ENCODE data around the gene CFTR. TPM values are rescaled to one million over a fixed set of nuclear protein-coding genes. Genes with fewer than 3 reads are reported as not detected.

The CFTR gene
- total RNA-seq, 2 donors from 2014 or later = 121 to 127 TPM

- DNase-seq = no peak
- intact Hi-C loops (cut with DNase I) = no loop called here
- H3K27ac ChIP-seq = no peak overlapping the region
- no peaks in the 10 kb centered on the region for H3K27me3 ChIP-seq
- H3K36me3 ChIP-seq = no peaks in the 10 kb centered on the region
- H3K9me3 ChIP-seq = no peaks in the 10 kb centered on the region
- no peak overlapping the region for H3K4me3 ChIP-seq
- no peak overlapping the region for H3K9ac ChIP-seq (ENCODE audit: low read depth in 2 of 2, low read length in 2 of 2)
- H3K4me1 ChIP-seq = no peaks in the 10 kb centered on the region
- no peak for TF ChIP-seq CTCF (IDR thresholded peaks at IDR 0.05)
Observed at GRCh38 chr7:117688126-117688525, 208.3 kb downstream of the CFTR start.

GRCh38 chr7:117689406-117689805, 209.6 kb downstream of the CFTR start:
- Histone ChIP-seq H3K27ac (no peak overlapping the region), H3K4me3 (no peak overlapping the region), H3K9me3 (no peaks in the 10 kb centered on the region), H3K9ac (ENCODE audit: low read depth in 2 of 2, low read length in 2 of 2) (no peak overlapping the region), H3K27me3 (no peaks in the 10 kb centered on the region), H3K4me1 (no peaks in the 10 kb centered on the region), H3K36me3 (no peaks in the 10 kb centered on the region)
- DNase-seq = no peak
- no peak for TF ChIP-seq CTCF (IDR thresholded peaks at IDR 0.05)
- intact Hi-C loops (cut with DNase I) = no loop called here

GRCh38 chr7:117690147-117690546, 210.3 kb downstream of the CFTR start:
- no peak overlapping the region for H3K4me3 ChIP-seq
- no peak for DNase-seq
- no peaks in the 10 kb centered on the region for H3K4me1 ChIP-seq
- no peak overlapping the region for H3K27ac ChIP-seq
- no peak for TF ChIP-seq CTCF (IDR thresholded peaks at IDR 0.05)
- H3K36me3 ChIP-seq = no peaks in the 10 kb centered on the region
- H3K27me3 ChIP-seq = no peaks in the 10 kb centered on the region
- H3K9ac ChIP-seq (ENCODE audit: low read depth in 2 of 2, low read length in 2 of 2) = no peak overlapping the region
- no peaks in the 10 kb centered on the region for H3K9me3 ChIP-seq
- intact Hi-C loops (cut with DNase I) = no loop called here

- Histone ChIP-seq H3K9ac (ENCODE audit: low read depth in 2 of 2, low read length in 2 of 2) (no peak overlapping the region), H3K4me3 (no peak overlapping the region), H3K36me3 (no peaks in the 10 kb centered on the region), H3K27me3 (no peaks in the 10 kb centered on the region), H3K9me3 (no peaks in the 10 kb centered on the region), H3K27ac (no peak overlapping the region), H3K4me1 (no peaks in the 10 kb centered on the region)
- intact Hi-C loops (cut with DNase I) = no loop called here
- no peak for DNase-seq
- no peak for TF ChIP-seq CTCF (IDR thresholded peaks at IDR 0.05)
Observed at GRCh38 chr7:117692338-117692737, 212.5 kb downstream of the CFTR start.

GRCh38 chr7:117698018-117698417, 218.2 kb downstream of the CFTR start:
- no peak overlapping the region for H3K9ac ChIP-seq (ENCODE audit: low read depth in 2 of 2, low read length in 2 of 2)
- intact Hi-C loops (cut with DNase I) = no loop called here
- H3K4me3 ChIP-seq = no peak overlapping the region
- H3K36me3 ChIP-seq = no peaks in the 10 kb centered on the region
- no peak overlapping the region for H3K27ac ChIP-seq
- no peak for DNase-seq
- H3K9me3 ChIP-seq = no peaks in the 10 kb centered on the region
- H3K4me1 ChIP-seq = no peaks in the 10 kb centered on the region
- no peak for TF ChIP-seq CTCF (IDR thresholded peaks at IDR 0.05)
- no peaks in the 10 kb centered on the region for H3K27me3 ChIP-seq

GRCh38 chr7:117704063-117704462, 224.2 kb downstream of the CFTR start:
- intact Hi-C loops (cut with DNase I) = no loop called here
- Histone ChIP-seq H3K27me3 (no peaks in the 10 kb centered on the region), H3K36me3 (no peaks in the 10 kb centered on the region), H3K9ac (ENCODE audit: low read depth in 2 of 2, low read length in 2 of 2) (no peak overlapping the region), H3K27ac (no peak overlapping the region), H3K9me3 (no peaks in the 10 kb centered on the region), H3K4me1 (no peaks in the 10 kb centered on the region), H3K4me3 (no peak overlapping the region)
- DNase-seq = no peak
- no peak for TF ChIP-seq CTCF (IDR thresholded peaks at IDR 0.05)

Measured in colonic mucosa (tissue), 4 donors.